HUES64 (cell line): ENCODE measurements around the gene SESN1.

Experiments used
- H3K27ac ChIP-seq: 2 replicates; pipeline ENCODE4 v1.7.0; 2013; ENCODE audit warnings: low read depth, low read length, inconsistent platforms
- H3K27me3 ChIP-seq: 2 replicates; pipeline ENCODE4 v1.6.1; 2013; ENCODE audit warnings: mild to moderate bottlenecking, low read length; ENCODE audit not compliant: insufficient read depth
- H3K36me3 ChIP-seq: 2 replicates; pipeline ENCODE4 v1.6.1; 2013; ENCODE audit warnings: mild to moderate bottlenecking, low read length; ENCODE audit not compliant: insufficient read depth
- H3K4me1 ChIP-seq: 2 replicates; pipeline ENCODE4 v1.6.1; 2013; ENCODE audit warnings: mild to moderate bottlenecking, low read length, moderate library complexity; ENCODE audit not compliant: insufficient read depth
- H3K4me3 ChIP-seq: 2 replicates; pipeline ENCODE4 v1.5.1; 2013; ENCODE audit warnings: mild to moderate bottlenecking, low read length, moderate library complexity
- H3K9ac ChIP-seq: 2 replicates; pipeline ENCODE4 v1.6.1; 2013; ENCODE audit warnings: mild to moderate bottlenecking, low read depth, low read length
- H3K9me3 ChIP-seq: 2 replicates; pipeline ENCODE4 v1.6.1; 2013; ENCODE audit warnings: low read depth, low read length; ENCODE audit not compliant: insufficient read depth
- WGBS: fragments of 150-250, 120-280 bp; methylation state at CpG from one replicate; pipeline ENCODE4 v1.1.7; 2013; ENCODE audit warnings: missing lambda C conversion rate; 5-methylcytosine and 5-hydroxymethylcytosine counted together

The SESN1 gene

GRCh38 chr6:109027964-109028363 lies 66.7 kb downstream of the SESN1 start:
- no peak overlapping the region for H3K9ac ChIP-seq
- no peaks in the 10 kb centered on the region for H3K36me3 ChIP-seq
- no peak overlapping the region for H3K27ac ChIP-seq
- no peaks in the 10 kb centered on the region for H3K27me3 ChIP-seq
- H3K4me3 ChIP-seq = no peak overlapping the region
- H3K9me3 ChIP-seq = no peaks in the 10 kb centered on the region
- H3K4me1 ChIP-seq = no peaks in the 10 kb centered on the region

- H3K27me3 ChIP-seq = no peaks in the 10 kb centered on the region
- H3K27ac ChIP-seq = no peak overlapping the region
- H3K9me3 ChIP-seq = no peaks in the 10 kb centered on the region
- H3K9ac ChIP-seq = no peak overlapping the region
- no peaks in the 10 kb centered on the region for H3K4me1 ChIP-seq
- no peak overlapping the region for H3K4me3 ChIP-seq
- WGBS = 100% methylated on average over 1 of the region's 1 CpG
- no peaks in the 10 kb centered on the region for H3K36me3 ChIP-seq
Observed at GRCh38 chr6:109025639-109026038, 69.0 kb downstream of the SESN1 start.

GRCh38 chr6:109024784-109025183 lies 69.9 kb downstream of the SESN1 start:
- H3K9ac ChIP-seq = no peak overlapping the region
- peaks cover 6% of the 10 kb centered on the region for H3K4me1 ChIP-seq

GRCh38 chr6:109024368-109024767 lies 70.3 kb downstream of the SESN1 start:
- H3K9me3 ChIP-seq = no peaks in the 10 kb centered on the region
- no peak overlapping the region for H3K4me3 ChIP-seq
- H3K9ac ChIP-seq = no peak overlapping the region
- H3K27me3 ChIP-seq = no peaks in the 10 kb centered on the region
- H3K36me3 ChIP-seq = no peaks in the 10 kb centered on the region
- WGBS = 95% methylated on average over 2 of the region's 2 CpGs
- no peak overlapping the region for H3K27ac ChIP-seq
- peaks cover 10% of the 10 kb centered on the region for H3K4me1 ChIP-seq

More at GRCh38 chr6:109024784-109025183, 69.9 kb downstream of the SESN1 start:
- Histone ChIP-seq H3K36me3 (no peaks in the 10 kb centered on the region), H3K9me3 (no peaks in the 10 kb centered on the region), H3K27ac (no peak overlapping the region), H3K4me3 (no peak overlapping the region), H3K27me3 (no peaks in the 10 kb centered on the region)
- 90% methylated on average over 3 of the region's 4 CpGs for WGBS

- Histone ChIP-seq H3K4me3 (no peak overlapping the region), H3K9me3 (no peaks in the 10 kb centered on the region), H3K27ac (no peak overlapping the region), H3K4me1 (peaks cover 13% of the 10 kb centered on the region), H3K9ac (no peak overlapping the region), H3K27me3 (no peaks in the 10 kb centered on the region), H3K36me3 (no peaks in the 10 kb centered on the region)
Observed at GRCh38 chr6:109023356-109023925, 71.2 kb downstream of the SESN1 start.

GRCh38 chr6:109021870-109022269 lies 72.8 kb downstream of the SESN1 start:
- no peaks in the 10 kb centered on the region for H3K36me3 ChIP-seq
- H3K4me3 ChIP-seq = no peak overlapping the region
- H3K4me1 ChIP-seq = peaks cover 13% of the 10 kb centered on the region
- H3K27ac ChIP-seq = no peak overlapping the region
- H3K27me3 ChIP-seq = no peaks in the 10 kb centered on the region
- 93% methylated on average over 1 of the region's 1 CpG for WGBS
- H3K9ac ChIP-seq = no peak overlapping the region
- no peaks in the 10 kb centered on the region for H3K9me3 ChIP-seq

- Histone ChIP-seq H3K4me3 (no peak overlapping the region), H3K36me3 (no peaks in the 10 kb centered on the region), H3K27me3 (no peaks in the 10 kb centered on the region), H3K9ac (no peak overlapping the region), H3K27ac (no peak overlapping the region), H3K4me1 (peaks cover 13% of the 10 kb centered on the region), H3K9me3 (no peaks in the 10 kb centered on the region)
- 50% methylated on average over 1 of the region's 1 CpG for WGBS
Observed at GRCh38 chr6:109019911-109020310, 74.7 kb downstream of the SESN1 start.

GRCh38 chr6:109015176-109015575 lies 79.5 kb downstream of the SESN1 start:
- H3K36me3 ChIP-seq = no peaks in the 10 kb centered on the region
- H3K27ac ChIP-seq = no peak overlapping the region
- peaks cover 10% of the 10 kb centered on the region for H3K4me1 ChIP-seq
- no peak overlapping the region for H3K9ac ChIP-seq
- H3K4me3 ChIP-seq = no peak overlapping the region
- H3K27me3 ChIP-seq = no peaks in the 10 kb centered on the region
- no peaks in the 10 kb centered on the region for H3K9me3 ChIP-seq

GRCh38 chr6:109014606-109015005 lies 80.0 kb downstream of the SESN1 start:
- Histone ChIP-seq H3K9me3 (no peaks in the 10 kb centered on the region), H3K27me3 (no peaks in the 10 kb centered on the region), H3K4me3 (no peak overlapping the region), H3K9ac (no peak overlapping the region), H3K36me3 (no peaks in the 10 kb centered on the region), H3K4me1 (peaks cover 5% of the 10 kb centered on the region; the same call in 1 of the 2 replicates), H3K27ac (no peak overlapping the region)
- 92% methylated on average over 2 of the region's 2 CpGs for WGBS

GRCh38 chr6:109013656-109014305 lies 80.9 kb downstream of the SESN1 start:
- Histone ChIP-seq H3K4me3 (no peak overlapping the region), H3K9ac (no peak overlapping the region), H3K9me3 (no peaks in the 10 kb centered on the region), H3K27ac (no peak overlapping the region), H3K27me3 (no peaks in the 10 kb centered on the region), H3K4me1 (no peaks in the 10 kb centered on the region), H3K36me3 (no peaks in the 10 kb centered on the region)
- 25% methylated on average over 1 of the region's 2 CpGs for WGBS

GRCh38 chr6:109010705-109011102 lies 83.9 kb downstream of the SESN1 start:
- H3K36me3 ChIP-seq = no peaks in the 10 kb centered on the region
- no peaks in the 10 kb centered on the region for H3K9me3 ChIP-seq
- H3K27ac ChIP-seq = no peak overlapping the region
- peaks cover 4% of the 10 kb centered on the region; the same call in 1 of the 2 replicates for H3K27me3 ChIP-seq
- no peak overlapping the region; the same call in 1 of the 2 replicates for H3K4me3 ChIP-seq
- WGBS = 95% methylated on average over 2 of the region's 2 CpGs
- peaks cover 20% of the 10 kb centered on the region for H3K4me1 ChIP-seq
- no peak overlapping the region for H3K9ac ChIP-seq
